Measurements from ENCODE around the gene PKP3.
A peak's percentile ranks its signal among the peaks of the same experiment; 100 is the strongest.

DNA sequence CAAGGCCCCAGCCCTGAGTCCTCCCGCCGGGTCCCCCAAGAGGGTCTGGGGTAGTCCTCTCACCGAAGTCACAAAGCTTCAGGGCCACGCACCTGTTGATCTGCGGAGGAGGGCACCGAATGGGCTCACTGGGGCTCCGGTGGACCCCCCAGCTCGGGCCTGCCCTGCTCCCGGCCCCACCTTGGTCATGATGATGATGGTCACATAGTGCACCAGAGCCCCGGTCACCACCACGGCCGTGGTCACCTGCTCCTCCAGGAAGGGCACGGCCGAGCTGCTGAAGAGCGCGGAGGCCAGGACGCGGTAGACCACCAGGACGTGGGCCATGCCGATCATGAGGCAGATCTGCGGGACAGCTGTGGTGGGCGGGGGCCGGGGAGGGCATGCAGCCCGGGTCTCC is 34.3 kb downstream of the PKP3 start:
- TF ChIP-seq, protein P1, sequence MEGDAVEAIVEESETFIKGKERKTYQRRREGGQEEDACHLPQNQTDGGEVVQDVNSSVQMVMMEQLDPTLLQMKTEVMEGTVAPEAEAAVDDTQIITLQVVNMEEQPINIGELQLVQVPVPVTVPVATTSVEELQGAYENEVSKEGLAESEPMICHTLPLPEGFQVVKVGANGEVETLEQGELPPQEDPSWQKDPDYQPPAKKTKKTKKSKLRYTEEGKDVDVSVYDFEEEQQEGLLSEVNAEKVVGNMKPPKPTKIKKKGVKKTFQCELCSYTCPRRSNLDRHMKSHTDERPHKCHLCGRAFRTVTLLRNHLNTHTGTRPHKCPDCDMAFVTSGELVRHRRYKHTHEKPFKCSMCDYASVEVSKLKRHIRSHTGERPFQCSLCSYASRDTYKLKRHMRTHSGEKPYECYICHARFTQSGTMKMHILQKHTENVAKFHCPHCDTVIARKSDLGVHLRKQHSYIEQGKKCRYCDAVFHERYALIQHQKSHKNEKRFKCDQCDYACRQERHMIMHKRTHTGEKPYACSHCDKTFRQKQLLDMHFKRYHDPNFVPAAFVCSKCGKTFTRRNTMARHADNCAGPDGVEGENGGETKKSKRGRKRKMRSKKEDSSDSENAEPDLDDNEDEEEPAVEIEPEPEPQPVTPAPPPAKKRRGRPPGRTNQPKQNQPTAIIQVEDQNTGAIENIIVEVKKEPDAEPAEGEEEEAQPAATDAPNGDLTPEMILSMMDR (IDR thresholded peaks at IDR 0.05 in 8 of 11, conservative IDR thresholded peaks at IDR 0.05 in 3 of 11): no peak
- no peak for TF ChIP-seq POLR2A (IDR thresholded peaks at IDR 0.05)
- peak in 1 of 3 donors; percentile 12 for TF ChIP-seq POLR2AphosphoS5 (IDR thresholded peaks at IDR 0.05)

All from spleen (tissue), 7 donors.